Measurements from ENCODE around the gene THSD7A.

GRCh38 chr7:11471255-11471654, 360.7 kb downstream of the THSD7A start:
- TF ChIP-seq EP300 (IDR thresholded peaks at IDR 0.05) (no peak), CTCF (IDR thresholded peaks at IDR 0.05) (no peak), POLR2A (IDR thresholded peaks at IDR 0.05) (no peak)

All from tibial nerve (tissue), 4 donors.